ENCODE results near the gene SLC24A4.

GRCh38 chr14:92340931-92341330 is 18.0 kb downstream of the SLC24A4 start:
- TF ChIP-seq CTCF (IDR thresholded peaks at IDR 0.05) (no peak), POLR2AphosphoS5 (IDR thresholded peaks at IDR 0.05) (no peak)

Data from breast epithelium (tissue), 3 donors.